ENCODE data around the gene OR2AE1.

OR2AE1 gene

GRCh38 chr7:99855236-99855635, 21.6 kb downstream of the OR2AE1 start:
- DNase-seq, result no peak

GRCh38 chr7:99848420-99849216, 28.2 kb downstream of the OR2AE1 start:
- DNase-seq, result no peak

GRCh38 chr7:99844328-99844727, 32.5 kb downstream of the OR2AE1 start:
- peak; percentile 3 to 27 (median 10) for DNase-seq

- no peak for DNase-seq
Observed at GRCh38 chr7:99843808-99844207, 33.0 kb downstream of the OR2AE1 start.

GRCh38 chr7:99842926-99843325, 33.9 kb downstream of the OR2AE1 start:
- no peak for DNase-seq

- no peak for DNase-seq
Observed at GRCh38 chr7:99840136-99840869, 36.5 kb downstream of the OR2AE1 start.

GRCh38 chr7:99839287-99840021, 37.4 kb downstream of the OR2AE1 start:
- DNase-seq, result peak in 2 of 3 donors; percentile 6 to 29

- DNase-seq, result peak; percentile 21 to 45 (median 38)
Observed at GRCh38 chr7:99837649-99838361, 39.0 kb downstream of the OR2AE1 start.

- DNase-seq, result no peak
Observed at GRCh38 chr7:99835189-99835588, 41.6 kb downstream of the OR2AE1 start.

- DNase-seq, result no peak
Observed at GRCh38 chr7:99834382-99834781, 42.5 kb downstream of the OR2AE1 start.

- DNase-seq, result no peak
Observed at GRCh38 chr7:99833289-99833877, 43.5 kb downstream of the OR2AE1 start.

GRCh38 chr7:99831595-99831994, 45.2 kb downstream of the OR2AE1 start:
- no peak for DNase-seq

GRCh38 chr7:99829524-99830160, 47.2 kb downstream of the OR2AE1 start:
- no peak for DNase-seq

- no peak for DNase-seq
Observed at GRCh38 chr7:99828811-99829210, 48.0 kb downstream of the OR2AE1 start.

- DNase-seq, result no peak
Observed at GRCh38 chr7:99827040-99827778, 49.6 kb downstream of the OR2AE1 start.

Measured in suppressor macrophage treated with lipopolysaccharide for 1 hour (primary cell).